ENCODE results near the gene OPRD1. TPM values are rescaled to one million over a fixed set of nuclear protein-coding genes. Genes with fewer than 3 reads are reported as not detected.

Gene OPRD1
- total and polyA plus RNA-seq, 3 donors from 2014 or later: 0.18 to 0.74 (median 0.63) TPM

DNA sequence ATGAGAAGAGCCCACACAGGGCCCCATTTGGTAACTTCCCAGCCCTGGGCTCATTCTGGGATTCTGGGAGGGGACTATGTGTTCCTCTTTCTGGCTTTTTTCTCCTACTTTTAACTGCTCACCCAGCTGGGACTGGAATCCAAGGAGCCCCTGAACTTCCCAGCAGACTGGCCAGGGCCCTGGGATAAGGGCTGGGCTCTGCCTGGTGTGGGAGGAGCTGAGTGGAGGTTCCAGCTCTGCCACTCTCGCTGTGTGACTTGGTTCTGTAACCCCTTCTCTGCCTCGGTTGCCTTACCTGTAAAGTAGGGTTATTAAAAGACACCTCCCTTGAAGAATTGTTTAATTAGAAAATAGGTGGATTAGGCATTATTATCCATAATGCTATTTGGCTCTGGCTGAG, 82.8 kb downstream of the OPRD1 start:
- H3K4me3 ChIP-seq: no peak overlapping the region
- H3K9me3 ChIP-seq: no peaks in the 10 kb centered on the region
- H3K27ac ChIP-seq: no peak overlapping the region
- WGBS, 2 donors: 54 to 71% methylated on average over 2 of the region's 2 CpGs
- no peaks in the 10 kb centered on the region for H3K36me3 ChIP-seq (ENCODE audit: low read depth, missing control alignments)
- DNase-seq: no peak
- TF ChIP-seq, protein P1, sequence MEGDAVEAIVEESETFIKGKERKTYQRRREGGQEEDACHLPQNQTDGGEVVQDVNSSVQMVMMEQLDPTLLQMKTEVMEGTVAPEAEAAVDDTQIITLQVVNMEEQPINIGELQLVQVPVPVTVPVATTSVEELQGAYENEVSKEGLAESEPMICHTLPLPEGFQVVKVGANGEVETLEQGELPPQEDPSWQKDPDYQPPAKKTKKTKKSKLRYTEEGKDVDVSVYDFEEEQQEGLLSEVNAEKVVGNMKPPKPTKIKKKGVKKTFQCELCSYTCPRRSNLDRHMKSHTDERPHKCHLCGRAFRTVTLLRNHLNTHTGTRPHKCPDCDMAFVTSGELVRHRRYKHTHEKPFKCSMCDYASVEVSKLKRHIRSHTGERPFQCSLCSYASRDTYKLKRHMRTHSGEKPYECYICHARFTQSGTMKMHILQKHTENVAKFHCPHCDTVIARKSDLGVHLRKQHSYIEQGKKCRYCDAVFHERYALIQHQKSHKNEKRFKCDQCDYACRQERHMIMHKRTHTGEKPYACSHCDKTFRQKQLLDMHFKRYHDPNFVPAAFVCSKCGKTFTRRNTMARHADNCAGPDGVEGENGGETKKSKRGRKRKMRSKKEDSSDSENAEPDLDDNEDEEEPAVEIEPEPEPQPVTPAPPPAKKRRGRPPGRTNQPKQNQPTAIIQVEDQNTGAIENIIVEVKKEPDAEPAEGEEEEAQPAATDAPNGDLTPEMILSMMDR (IDR thresholded peaks at IDR 0.05): no peak
- TF ChIP-seq POLR2A (IDR thresholded peaks at IDR 0.05): no peak
- intact Hi-C loops (cut with DNase I; ENCODE audit: low total_unique reads): no loop called here
- H3K27me3 ChIP-seq: no peaks in the 10 kb centered on the region
- H3K4me1 ChIP-seq: peaks cover 12% of the 10 kb centered on the region

DNA sequence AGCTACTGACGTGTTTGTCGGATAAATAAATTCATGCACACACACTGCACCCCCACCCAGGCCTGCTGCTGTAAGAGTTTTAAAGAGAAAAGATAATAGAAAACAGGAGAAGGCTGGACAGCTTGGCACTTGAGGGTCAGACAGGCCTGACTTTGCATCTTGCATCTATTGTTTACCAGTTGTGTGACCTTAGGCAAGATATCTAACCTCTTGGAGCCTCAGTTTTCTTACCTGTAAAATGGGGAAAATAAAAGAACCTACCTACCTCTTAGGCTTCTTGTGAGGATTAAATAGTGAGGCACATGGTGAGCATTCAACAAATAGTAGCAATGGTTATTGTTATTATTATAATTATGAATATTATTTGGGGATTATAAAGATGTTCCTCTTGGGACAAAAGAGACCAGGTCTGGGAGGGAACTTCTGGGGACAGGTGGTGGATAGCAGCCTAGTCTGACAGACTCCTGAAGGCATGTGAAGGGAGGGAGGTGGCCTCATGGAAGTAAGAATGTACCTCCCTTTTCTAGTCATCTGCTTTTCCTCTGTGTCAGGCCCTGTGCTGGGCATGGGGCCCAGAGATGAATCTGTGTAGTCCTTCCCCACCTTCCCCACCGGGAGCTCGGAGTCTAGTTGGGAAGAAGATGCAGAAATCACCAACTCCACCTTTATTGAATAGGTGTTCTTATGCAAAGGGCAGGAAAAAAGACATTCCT, 84.1 kb downstream of the OPRD1 start:
- intact Hi-C loops (cut with DNase I; ENCODE audit: low total_unique reads): no loop called here

DNA sequence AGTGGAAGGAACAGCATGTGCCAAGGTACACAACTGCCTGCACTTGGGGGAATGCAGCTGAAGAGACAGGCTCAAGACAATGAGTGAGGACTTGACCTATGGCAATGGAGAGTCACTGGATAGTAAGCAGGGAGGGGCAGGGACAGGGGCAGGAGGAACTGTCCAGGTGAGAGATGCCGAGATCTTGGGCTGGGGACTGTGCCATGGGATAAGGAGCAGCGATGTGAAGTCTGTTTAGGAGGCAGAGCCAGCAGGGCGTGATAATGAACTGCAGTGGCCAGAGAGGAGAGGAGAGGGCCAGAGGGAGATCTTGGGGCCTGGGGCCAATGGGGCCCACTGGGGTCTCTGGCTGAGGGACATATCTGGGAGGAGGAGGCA, 84.6 kb downstream of the OPRD1 start:
- Histone ChIP-seq H3K27ac (no peak overlapping the region), H3K36me3 (ENCODE audit: low read depth, missing control alignments) (no peaks in the 10 kb centered on the region), H3K4me1 (peaks cover 12% of the 10 kb centered on the region), H3K9me3 (no peaks in the 10 kb centered on the region), H3K27me3 (no peaks in the 10 kb centered on the region), H3K4me3 (no peak overlapping the region)
- TF ChIP-seq, protein P1 (IDR thresholded peaks at IDR 0.05): no peak
- TF ChIP-seq POLR2A (IDR thresholded peaks at IDR 0.05): no peak
- intact Hi-C loops (cut with DNase I; ENCODE audit: low total_unique reads): no loop called here
- DNase-seq: no peak
- 60 to 72% methylated on average over 3 of the region's 3 CpGs for WGBS, 2 donors

More for the DNA sequence above, 84.1 kb downstream of the OPRD1 start:
- no peaks in the 10 kb centered on the region for H3K36me3 ChIP-seq (ENCODE audit: low read depth, missing control alignments)
- WGBS, 2 donors: 78 to 88% methylated on average over 4 of the region's 4 CpGs
- no peak for DNase-seq
- H3K27ac ChIP-seq: no peak overlapping the region
- H3K4me3 ChIP-seq: no peak overlapping the region
- H3K27me3 ChIP-seq: no peaks in the 10 kb centered on the region
- TF ChIP-seq, protein P1 (IDR thresholded peaks at IDR 0.05): no peak
- TF ChIP-seq POLR2A (IDR thresholded peaks at IDR 0.05): no peak
- no peaks in the 10 kb centered on the region for H3K9me3 ChIP-seq
- H3K4me1 ChIP-seq: peaks cover 12% of the 10 kb centered on the region

DNA sequence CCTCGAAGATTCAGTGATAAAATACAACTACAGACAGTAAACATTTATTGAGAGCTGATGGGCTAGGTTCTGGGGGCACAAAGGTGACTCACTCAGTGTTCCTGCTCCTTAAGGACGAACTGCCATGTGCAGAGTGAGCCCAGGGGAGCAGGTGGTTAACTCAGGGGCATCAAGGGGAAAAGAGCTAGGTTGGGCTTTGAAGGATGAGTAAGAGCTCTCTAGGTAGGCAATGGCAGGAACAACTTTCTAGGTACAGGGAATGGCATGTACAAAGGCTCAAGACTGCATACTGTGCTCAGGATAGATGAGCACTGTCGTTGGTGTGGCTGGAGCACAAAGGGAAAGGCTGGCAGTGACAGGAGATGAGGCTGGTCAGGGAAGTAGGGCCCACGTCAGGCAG, 85.8 kb downstream of the OPRD1 start:
- no peaks in the 10 kb centered on the region for H3K36me3 ChIP-seq (ENCODE audit: low read depth, missing control alignments)
- DNase-seq: no peak
- H3K4me3 ChIP-seq: no peak overlapping the region
- H3K9me3 ChIP-seq: no peaks in the 10 kb centered on the region
- intact Hi-C loops (cut with DNase I; ENCODE audit: low total_unique reads): no loop called here
- H3K27me3 ChIP-seq: no peaks in the 10 kb centered on the region
- 83 to 85% methylated on average over 4 of the region's 4 CpGs for WGBS, 2 donors
- no peak overlapping the region for H3K27ac ChIP-seq
- H3K4me1 ChIP-seq: peaks cover 12% of the 10 kb centered on the region
- TF ChIP-seq POLR2A (IDR thresholded peaks at IDR 0.05): no peak
- TF ChIP-seq, protein P1 (IDR thresholded peaks at IDR 0.05): no peak

DNA sequence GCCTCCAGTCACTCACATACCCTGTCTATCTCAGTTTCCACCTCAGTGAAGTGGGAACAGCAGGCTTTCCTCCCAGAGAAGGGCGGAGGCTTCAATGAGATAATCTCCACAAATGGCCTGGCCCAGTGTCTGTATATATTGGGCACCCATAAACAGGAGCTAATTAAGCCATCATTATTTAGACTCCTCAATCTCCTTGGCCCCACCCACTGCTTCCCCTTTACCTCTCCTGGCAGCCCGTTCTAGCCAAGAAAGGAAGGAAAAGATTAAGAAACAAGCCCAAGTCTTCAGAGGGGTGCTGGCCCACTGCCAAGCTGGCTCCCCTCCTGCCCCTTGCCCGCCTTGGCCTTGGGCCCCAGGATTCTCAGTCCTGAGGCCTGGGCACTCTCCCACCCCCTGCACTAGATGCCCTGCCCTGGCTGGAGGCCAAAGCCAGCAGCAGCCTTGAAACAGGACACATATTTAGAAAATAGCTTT, 86.5 kb downstream of the OPRD1 start:
- peak; percentile 46 for DNase-seq
- TF ChIP-seq POLR2A (IDR thresholded peaks at IDR 0.05): no peak
- TF ChIP-seq, protein P1 (IDR thresholded peaks at IDR 0.05): no peak
- 40 to 74% methylated on average over 2 to 3 of the region's 3 CpGs for WGBS, 2 donors
- Histone ChIP-seq H3K4me1 (peaks cover 12% of the 10 kb centered on the region), H3K9me3 (no peaks in the 10 kb centered on the region), H3K36me3 (ENCODE audit: low read depth, missing control alignments) (no peaks in the 10 kb centered on the region), H3K27ac (no peak overlapping the region), H3K27me3 (no peaks in the 10 kb centered on the region), H3K4me3 (no peak overlapping the region)
- intact Hi-C loops (cut with DNase I; ENCODE audit: low total_unique reads): no loop called here

Measured in testis (tissue), 3 donors.